Measurements from ENCODE around the gene LRRIQ4.

DNA sequence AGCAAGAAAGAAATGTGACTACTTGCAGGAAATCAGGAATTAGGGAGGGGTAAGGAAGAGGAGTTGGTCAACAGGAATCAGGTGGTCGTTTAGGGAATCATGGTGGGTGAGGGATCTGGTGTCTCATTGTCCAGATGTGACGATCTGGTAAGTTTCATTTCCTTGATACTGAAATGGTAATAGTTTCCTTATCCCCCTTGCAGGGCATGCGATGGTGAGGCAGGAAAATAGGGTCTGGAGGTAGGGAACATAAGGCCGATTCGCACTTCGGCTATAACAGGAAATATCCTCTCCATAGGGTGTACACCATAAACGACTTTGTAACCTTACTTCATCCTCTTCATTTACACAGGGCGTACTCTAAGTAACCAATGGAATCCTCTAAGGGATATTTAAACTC, 608 bp downstream of the LRRIQ4 start:
- no peak for TF ChIP-seq GATA2 (IDR thresholded peaks at IDR 0.05; ENCODE audit: low read depth, low read length)
- no peak for TF ChIP-seq GATA3 (IDR thresholded peaks at IDR 0.05; ENCODE audit: low read depth, low read length)
